Left colon (tissue), 2 donors: Measurements from ENCODE around the gene SCARB1. TPM values are rescaled to one million over a fixed set of nuclear protein-coding genes. Genes with fewer than 3 reads are reported as not detected.

Experiments used
- ATAC-seq: fragments of 200-7000 bp; cut with Tn5 transposase; one replicate; pipeline ENCODE4 v1.9.1; 2020; ENCODE audit warnings: mild to moderate bottlenecking, moderate library complexity
- DNase-seq, 2 donors: peaks; one replicate each; pipeline ENCODE4 v3.0.0-alpha.2; 2020
- intact Hi-C, 2 donors: fragments of 100-400 bp; cut with DNase I in 1 of 2; cut with micrococcal nuclease in 1 of 2; formaldehyde crosslinking; loops; one replicate each; pipeline versions ENCODE4 v1.11.2 to v1.14.0; 2022; cut with DNase I, micrococcal nuclease
- total RNA-seq, 2 donors: library from RNA; stranded (reverse); fragmentation: NEBNext Ultra II Directional; extraction: Animal tissue kit (Norgen Biotek cat#: 25700); gene quantifications; one replicate each; pipeline ENCODE4 v1.2.1, GENCODE V29; 2021
- donor health status: DM: no; HTN: no; CAD: no.
- donor health status: DM: yes; HTN: yes; CAD: no.

The SCARB1 gene
- total RNA-seq, 2 donors from 2014 or later = 39.1 to 66.1 TPM

GRCh38 chr12:124770728-124771127 is 92.9 kb downstream of the SCARB1 start:
- ATAC-seq (peak; percentile 30), DNase-seq (no peak)
- intact Hi-C loops = loop anchor here in 1 of 2 donors (5.0 kb wide), 1 partner anchor 733 kb away; no protein-coding TSS in a partner anchor

DNA sequence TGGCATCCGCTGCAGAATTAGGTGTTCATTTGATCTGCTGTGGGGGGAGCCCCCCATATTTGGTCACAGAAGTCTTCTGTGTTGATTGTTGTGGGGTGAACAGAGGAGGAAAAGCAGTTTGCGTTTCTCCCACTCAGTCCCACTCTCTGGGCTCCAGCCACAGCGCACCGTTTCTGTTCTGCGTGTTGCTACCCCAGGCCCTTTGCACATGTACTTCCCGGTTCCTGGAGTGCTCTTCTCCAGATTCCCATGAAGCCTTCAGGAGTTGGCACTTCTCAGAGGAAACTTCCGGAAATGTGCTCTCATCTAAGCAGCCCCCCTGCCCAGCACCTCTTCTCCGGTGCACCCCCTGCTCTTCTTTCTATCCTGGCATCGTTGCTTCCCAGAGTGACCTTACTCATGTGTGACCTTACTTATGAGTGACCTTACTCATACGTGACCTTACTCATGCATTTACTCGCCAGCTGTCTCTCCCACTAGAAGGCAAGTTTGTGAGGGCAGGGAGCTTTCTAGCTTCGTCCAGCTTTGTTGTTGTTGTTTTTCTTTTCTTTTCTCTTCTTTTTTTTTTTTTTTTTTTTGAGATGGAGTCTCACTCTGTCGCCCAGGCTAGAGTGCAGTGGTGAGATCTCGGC is 93.7 kb downstream of the SCARB1 start:
- no peak for DNase-seq
- no peak for ATAC-seq
- intact Hi-C loops = loop anchor here (5.0 to 10.0 kb wide), 3 partner anchors 195 to 735 kb away; no protein-coding TSS in a partner anchor

- DNase-seq (no peak), ATAC-seq (no peak)
- intact Hi-C loops = loop anchor here in 1 of 2 donors (10.0 kb wide), 2 partner anchors 194 to 734 kb away; no protein-coding TSS in a partner anchor
These were observed 94.5 kb downstream of the SCARB1 start for GRCh38 chr12:124769163-124769530.

DNA sequence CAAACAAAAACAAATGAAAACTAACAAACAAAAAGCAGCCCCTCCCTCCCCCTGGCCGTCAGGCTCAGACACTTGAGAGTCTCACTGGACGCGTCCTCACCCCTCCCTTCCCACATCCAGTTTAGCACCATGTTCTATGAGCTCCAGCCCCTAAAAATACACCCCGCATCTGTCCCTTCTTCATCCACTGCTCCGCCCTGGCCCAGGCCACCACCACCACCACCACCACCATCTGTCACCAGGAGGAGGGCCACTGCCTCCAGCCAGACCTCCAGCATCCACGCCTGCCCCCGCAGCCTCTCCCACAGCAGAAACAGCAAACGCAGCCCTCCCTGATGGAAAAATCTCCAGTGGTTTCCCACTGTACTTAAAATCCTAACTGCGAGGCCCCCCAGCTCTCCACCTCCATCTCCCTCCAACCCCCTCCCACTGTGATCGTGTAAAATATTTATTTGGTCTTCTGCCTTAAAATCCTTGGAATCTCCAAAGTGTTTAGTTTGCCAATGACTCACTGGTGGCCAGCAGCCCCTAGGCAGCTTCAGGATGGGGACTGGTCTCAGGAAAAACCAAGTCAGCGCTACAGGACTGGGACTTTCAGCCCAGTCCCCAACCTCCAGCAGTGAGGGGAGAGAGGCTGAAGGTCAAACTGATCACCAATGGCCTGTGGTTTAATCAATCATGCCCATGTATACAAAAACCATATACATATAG is 95.1 kb downstream of the SCARB1 start:
- intact Hi-C loops = loop anchor here in 1 of 2 donors (10.0 kb wide), 2 partner anchors 194 to 734 kb away; no protein-coding TSS in a partner anchor
- DNase-seq (no peak), ATAC-seq (no peak)

- intact Hi-C loops = loop anchor here in 1 of 2 donors (10.0 kb wide), 2 partner anchors 192 to 732 kb away; no protein-coding TSS in a partner anchor
- DNase-seq (peak in 1 of 2 donors; percentile 81), ATAC-seq (peak; percentile 72)
These were observed 96.4 kb downstream of the SCARB1 start for GRCh38 chr12:124767066-124767821.

GRCh38 chr12:124766727-124767065 is 97.0 kb downstream of the SCARB1 start:
- DNase-seq (no peak), ATAC-seq (no peak)
- intact Hi-C loops = loop anchor here in 1 of 2 donors (10.0 kb wide), 2 partner anchors 192 to 732 kb away; no protein-coding TSS in a partner anchor

DNA sequence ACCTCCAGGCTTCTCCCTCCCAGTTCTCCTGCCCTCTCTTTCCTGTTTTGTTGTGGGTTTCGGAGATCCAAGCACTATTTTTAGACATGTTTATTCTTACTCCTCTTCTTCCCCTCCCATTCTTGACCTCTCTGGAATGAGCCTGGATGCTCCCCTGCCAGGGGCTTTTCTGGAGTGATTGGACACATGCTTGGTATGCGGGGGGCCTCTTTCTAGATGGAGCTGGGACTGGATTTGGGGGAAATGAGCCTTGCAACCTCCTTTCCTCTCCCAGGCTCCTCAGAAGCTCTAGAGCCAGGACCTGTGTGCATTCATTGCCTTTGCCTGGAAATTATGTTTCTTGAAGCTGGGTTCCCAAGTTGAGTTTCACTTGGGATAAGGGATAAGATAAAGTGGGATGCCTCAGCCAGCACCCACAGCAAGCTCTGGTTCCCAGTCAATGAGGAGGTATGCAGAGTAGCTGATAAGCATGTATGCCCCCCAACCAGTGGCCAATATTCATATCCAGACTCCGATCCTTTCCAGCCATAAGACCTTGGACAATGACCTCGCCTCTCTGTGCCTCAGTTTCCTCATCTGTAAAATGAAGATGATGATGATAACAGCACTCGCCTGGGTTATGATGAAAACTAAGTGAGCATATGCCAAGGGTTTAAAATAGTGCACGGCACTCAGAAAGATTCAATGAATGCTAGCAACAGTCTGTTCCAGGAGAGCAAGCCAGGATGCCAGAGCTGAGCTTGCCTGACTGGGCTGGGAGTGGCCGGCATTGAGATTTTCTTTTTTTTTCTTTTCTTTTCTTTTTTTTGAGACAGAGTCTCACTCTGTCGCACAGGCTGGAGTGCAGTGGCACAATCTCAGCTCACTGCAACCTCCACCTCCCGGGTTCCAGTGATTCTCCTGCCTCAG is 97.8 kb downstream of the SCARB1 start:
- DNase-seq (no peak), ATAC-seq (no peak)
- intact Hi-C loops = loop anchor here in 1 of 2 donors (10.0 kb wide), 2 partner anchors 191 to 731 kb away; no protein-coding TSS in a partner anchor

GRCh38 chr12:124764870-124765580 is 98.6 kb downstream of the SCARB1 start:
- intact Hi-C loops = loop anchor here in 1 of 2 donors (10.0 kb wide), 2 partner anchors 190 to 730 kb away; no protein-coding TSS in a partner anchor
- DNase-seq (no peak), ATAC-seq (no peak)

DNA sequence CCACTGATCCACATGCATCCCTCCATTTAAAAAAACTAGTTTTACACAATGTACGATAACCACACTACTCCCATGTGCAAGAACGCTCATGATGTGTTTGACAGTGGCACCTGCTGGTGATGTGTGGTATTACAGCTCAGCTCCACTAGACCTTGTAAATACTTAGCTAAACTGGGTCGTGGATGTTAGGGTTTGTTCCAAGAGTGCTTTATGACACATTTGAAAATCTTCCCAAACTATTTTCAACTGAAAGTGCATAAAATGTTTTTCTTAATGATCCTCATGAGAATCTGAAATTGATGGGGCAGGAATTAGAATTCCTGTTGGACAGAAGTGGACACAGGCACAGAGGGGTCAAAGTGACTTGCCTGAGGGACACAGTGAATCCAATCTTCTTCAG is 99.2 kb downstream of the SCARB1 start:
- DNase-seq (no peak), ATAC-seq (no peak)
- intact Hi-C loops = loop anchor here in 1 of 2 donors (10.0 kb wide), 2 partner anchors 190 to 730 kb away; no protein-coding TSS in a partner anchor

DNA sequence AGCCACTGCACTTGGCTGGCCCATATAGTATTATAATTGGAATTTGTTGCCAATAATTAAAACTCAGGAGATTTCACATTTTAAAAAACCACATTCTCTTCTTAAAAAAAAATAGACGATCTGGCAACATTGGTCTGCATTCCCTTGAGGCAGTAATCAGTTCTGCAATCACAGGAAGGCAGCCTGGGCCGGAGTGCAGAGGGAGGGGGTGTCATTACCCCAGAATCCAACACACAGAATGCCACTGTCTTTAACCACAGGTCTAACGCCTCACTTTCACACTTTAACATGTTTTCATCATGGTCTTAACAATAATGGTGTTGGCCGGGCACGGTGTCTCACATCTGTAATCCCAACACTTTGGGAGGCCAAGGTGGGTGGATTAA is 100.1 kb downstream of the SCARB1 start:
- no peak for ATAC-seq
- no peak for DNase-seq
- intact Hi-C loops = loop anchor here in 1 of 2 donors (10.0 kb wide), 2 partner anchors 189 to 729 kb away; no protein-coding TSS in a partner anchor

- intact Hi-C loops = loop anchor here in 1 of 2 donors (10.0 kb wide), 2 partner anchors 188 to 728 kb away; no protein-coding TSS in a partner anchor
- ATAC-seq (no peak), DNase-seq (no peak)
These were observed 100.7 kb downstream of the SCARB1 start for GRCh38 chr12:124762791-124763593.

GRCh38 chr12:124762384-124762783 is 101.3 kb downstream of the SCARB1 start:
- no peak for DNase-seq
- no peak for ATAC-seq
- intact Hi-C loops = loop anchor here in 1 of 2 donors (10.0 kb wide), 2 partner anchors 188 to 728 kb away; no protein-coding TSS in a partner anchor

DNA sequence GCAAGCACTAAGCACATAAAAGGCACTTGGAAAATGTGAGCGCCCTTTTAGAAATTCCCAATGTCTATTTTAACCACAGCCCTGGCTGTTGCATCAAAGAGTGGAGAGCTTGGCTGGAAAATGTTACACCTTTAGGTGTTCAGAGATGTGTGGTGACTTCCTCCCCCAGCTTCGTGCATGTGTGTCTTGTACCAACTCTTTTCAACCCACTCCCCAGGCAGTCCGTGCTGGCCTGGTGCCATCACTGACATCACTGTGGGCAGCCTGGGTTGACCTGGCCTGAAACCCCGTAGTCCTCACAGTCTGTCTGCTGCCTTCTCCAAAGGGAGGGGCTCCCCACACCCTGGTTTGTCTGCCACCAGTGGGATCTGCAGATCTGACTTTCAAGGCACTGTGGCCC is 101.8 kb downstream of the SCARB1 start:
- intact Hi-C loops = loop anchor here in 1 of 2 donors (10.0 kb wide), 2 partner anchors 187 to 727 kb away; no protein-coding TSS in a partner anchor
- ATAC-seq = no peak
- DNase-seq = no peak

GRCh38 chr12:124761056-124761455 is 102.6 kb downstream of the SCARB1 start:
- no peak for ATAC-seq
- intact Hi-C loops = loop anchor here in 1 of 2 donors (10.0 kb wide), 2 partner anchors 186 to 726 kb away; no protein-coding TSS in a partner anchor
- no peak for DNase-seq

DNA sequence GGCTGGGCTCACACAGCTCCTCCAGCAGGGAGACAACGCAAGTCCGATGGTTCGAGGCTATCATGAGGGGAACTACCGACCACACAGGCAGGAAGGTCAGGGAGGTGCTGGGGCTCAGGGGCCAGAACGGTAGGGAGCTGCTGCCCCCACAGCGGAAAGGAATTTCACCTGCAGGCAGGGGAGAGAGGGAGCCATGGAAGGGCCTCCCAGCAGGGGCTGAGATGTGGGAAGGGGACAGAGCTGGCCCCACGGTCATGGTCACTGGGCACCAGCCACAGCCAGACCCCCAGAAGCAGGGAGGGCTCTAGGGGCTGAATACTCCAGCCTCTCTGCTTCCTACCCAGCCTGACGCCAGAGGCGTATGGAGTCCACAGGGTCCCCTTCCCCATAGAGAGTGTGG is 103.1 kb downstream of the SCARB1 start:
- intact Hi-C loops = loop anchor here in 1 of 2 donors (10.0 kb wide), 2 partner anchors 186 to 726 kb away; no protein-coding TSS in a partner anchor
- ATAC-seq (no peak), DNase-seq (no peak)

DNA sequence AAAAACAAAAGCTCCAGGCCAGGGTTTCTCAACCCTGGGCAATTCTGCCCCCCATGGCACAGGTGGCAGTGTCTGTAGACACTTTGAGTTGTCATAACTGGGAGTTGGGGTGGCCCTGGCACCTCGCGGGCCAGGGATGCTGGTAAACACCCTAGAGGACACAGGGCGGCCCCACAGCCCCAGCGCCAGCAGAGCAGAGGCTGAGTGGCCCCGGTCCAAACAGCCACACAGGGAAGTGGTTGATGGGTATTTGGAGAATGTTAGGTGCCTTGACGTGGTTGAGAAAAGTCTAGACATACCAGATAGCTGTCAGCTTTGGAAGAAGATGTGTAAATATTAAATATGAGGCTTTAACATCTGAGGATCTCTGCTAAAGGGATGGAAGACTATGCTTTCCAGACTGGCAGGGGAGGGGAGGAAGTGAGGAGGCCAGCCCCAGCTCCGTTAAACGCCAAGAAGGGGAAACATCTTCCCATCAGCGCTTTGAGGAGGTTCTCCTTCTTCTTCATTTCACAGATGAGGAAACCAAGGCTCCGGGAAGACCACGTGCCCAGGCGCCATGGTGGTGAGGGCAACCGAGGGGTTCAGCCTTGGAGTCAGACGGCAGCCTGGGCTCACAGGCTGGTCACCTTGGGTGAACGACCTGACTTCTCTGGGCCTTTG is 103.7 kb downstream of the SCARB1 start:
- intact Hi-C loops = loop anchor here in 1 of 2 donors (10.0 kb wide), 2 partner anchors 185 to 725 kb away; no protein-coding TSS in a partner anchor
- no peak for ATAC-seq
- DNase-seq = no peak
